MCF 10A (cell line): Measurements from ENCODE around the gene PALLD. TPM values are rescaled to one million over a fixed set of nuclear protein-coding genes. Genes with fewer than 3 reads are reported as not detected.

Experiments used
- BruUV-seq: library from RNA; stranded (reverse); fragments of 400-500 nt; replicated peaks from 2 replicates; lab custom pipeline; 2021; lab: Mats Ljungman, UMichigan
- CTCF ChIA-PET: fragments of 300-600 bp; sonication (Branson Sonifier 250); formaldehyde crosslinking; extraction: SDS; loops from one replicate; lab custom pipeline; 2021; ENCODE audit warnings: antibody characterized with exemption, inconsistent platforms; lab: Yijun Ruan, JAX
- POLR2A ChIA-PET: fragments of 300-600, 350-650 bp; sonication (Branson Sonifier 250); formaldehyde crosslinking; extraction: SDS; loops from one replicate; lab custom pipeline; 2020; ENCODE audit warnings: antibody characterized with exemption, inconsistent platforms; lab: Yijun Ruan, JAX
- DNase-seq: peaks from one replicate; pipeline ENCODE4 v3.0.0-alpha.2; 2018; ENCODE audit not compliant: unreplicated experiment
- H3K27ac Mint-ChIP-seq: one replicate; pipeline ENCODE4 v1.8.0; 2022; ENCODE audit warnings: mild to moderate bottlenecking, low read depth, mixed read lengths; ENCODE audit not compliant: unreplicated experiment
- H3K27me3 Mint-ChIP-seq: one replicate; pipeline ENCODE4 v1.8.0; 2022; ENCODE audit warnings: mixed read lengths; ENCODE audit not compliant: insufficient read depth, unreplicated experiment
- H3K36me3 Mint-ChIP-seq: one replicate; pipeline ENCODE4 v1.8.0; 2022; ENCODE audit warnings: mild to moderate bottlenecking, moderate library complexity, mixed read lengths; ENCODE audit not compliant: insufficient read depth, unreplicated experiment
- H3K4me1 Mint-ChIP-seq: one replicate; pipeline ENCODE4 v1.8.0; 2022; ENCODE audit warnings: mixed read lengths; ENCODE audit not compliant: insufficient read depth, unreplicated experiment
- H3K4me3 Mint-ChIP-seq: one replicate; pipeline ENCODE4 v1.8.0; 2022; ENCODE audit warnings: mild to moderate bottlenecking, moderate library complexity, mixed read lengths; ENCODE audit not compliant: unreplicated experiment
- H3K9me3 Mint-ChIP-seq: one replicate; pipeline ENCODE4 v1.8.0; 2022; ENCODE audit warnings: mixed read lengths; ENCODE audit not compliant: unreplicated experiment
- intact Hi-C: fragments of 100-400 bp; cut with micrococcal nuclease; formaldehyde crosslinking; loops from 2 replicates; pipeline ENCODE4 v1.14.1; 2022
- total RNA-seq: library from RNA; stranded (reverse); gene quantifications from 2 replicates; pipeline ENCODE4 v1.2.3, GENCODE V29; 2022
- TF ChIP-seq, protein P1 (sequence below): fragments of 200-600 bp; IDR thresholded peaks from one replicate; pipeline ENCODE4 v1.8.0; 2022; ENCODE audit warnings: antibody characterized with exemption, mild to moderate bottlenecking; ENCODE audit not compliant: unreplicated experiment

Gene PALLD
- total RNA-seq, 1 experiment from 2014 or later: 191 TPM

DNA sequence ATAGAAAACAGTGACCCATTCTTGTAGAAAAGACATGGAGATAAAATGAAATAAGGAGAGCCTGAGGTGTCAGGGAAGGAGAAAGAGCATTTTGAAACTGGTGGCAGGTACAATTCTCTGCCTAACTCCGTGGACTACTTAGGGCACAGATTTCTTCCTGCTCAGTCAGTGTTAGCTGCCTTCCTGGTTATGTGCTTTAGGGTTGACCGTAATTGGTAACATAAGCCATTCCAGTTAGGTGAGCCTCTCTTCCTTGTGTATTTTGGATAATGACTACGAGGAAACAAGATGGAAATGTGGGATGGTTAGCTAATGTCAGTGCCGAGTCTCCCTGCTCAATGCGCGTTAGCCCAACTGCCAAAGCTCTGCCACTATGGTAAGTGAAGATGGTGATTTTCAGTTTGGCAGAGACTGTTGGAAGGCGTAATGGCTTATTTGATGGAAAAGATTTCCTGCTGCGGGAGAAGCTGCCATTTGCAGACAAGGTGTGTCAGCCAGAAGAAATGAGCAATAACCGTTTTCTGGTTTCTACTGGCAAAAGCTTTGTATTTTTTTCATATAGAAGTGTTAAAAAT, 339.1 kb downstream of the PALLD start:
- intact Hi-C loops: no loop called here
- TF ChIP-seq, protein P1, sequence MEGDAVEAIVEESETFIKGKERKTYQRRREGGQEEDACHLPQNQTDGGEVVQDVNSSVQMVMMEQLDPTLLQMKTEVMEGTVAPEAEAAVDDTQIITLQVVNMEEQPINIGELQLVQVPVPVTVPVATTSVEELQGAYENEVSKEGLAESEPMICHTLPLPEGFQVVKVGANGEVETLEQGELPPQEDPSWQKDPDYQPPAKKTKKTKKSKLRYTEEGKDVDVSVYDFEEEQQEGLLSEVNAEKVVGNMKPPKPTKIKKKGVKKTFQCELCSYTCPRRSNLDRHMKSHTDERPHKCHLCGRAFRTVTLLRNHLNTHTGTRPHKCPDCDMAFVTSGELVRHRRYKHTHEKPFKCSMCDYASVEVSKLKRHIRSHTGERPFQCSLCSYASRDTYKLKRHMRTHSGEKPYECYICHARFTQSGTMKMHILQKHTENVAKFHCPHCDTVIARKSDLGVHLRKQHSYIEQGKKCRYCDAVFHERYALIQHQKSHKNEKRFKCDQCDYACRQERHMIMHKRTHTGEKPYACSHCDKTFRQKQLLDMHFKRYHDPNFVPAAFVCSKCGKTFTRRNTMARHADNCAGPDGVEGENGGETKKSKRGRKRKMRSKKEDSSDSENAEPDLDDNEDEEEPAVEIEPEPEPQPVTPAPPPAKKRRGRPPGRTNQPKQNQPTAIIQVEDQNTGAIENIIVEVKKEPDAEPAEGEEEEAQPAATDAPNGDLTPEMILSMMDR: no peak
- Mint-ChIP-seq H3K4me1 (peaks cover 49% of the 10 kb centered on the region), H3K36me3 (peaks cover 64% of the 10 kb centered on the region), H3K27me3 (no peaks in the 10 kb centered on the region), H3K4me3 (peak overlapping the region; percentile 47), H3K27ac (no peak overlapping the region), H3K9me3 (no peaks in the 10 kb centered on the region)
- CTCF ChIA-PET: interaction anchor here (1.1 to 2.1 kb wide), 7 partner anchors 14 to 250 kb away, joined by 3 to 7 read pairs (median 3); no protein-coding TSS in a partner anchor
- no peak for DNase-seq
- POLR2A ChIA-PET: interaction anchor here (0.6 to 3.5 kb wide), 12 partner anchors 9 to 249 kb away, joined by 3 to 18 read pairs (median 4); no protein-coding TSS in a partner anchor
- BruUV-seq: no TSS peak

DNA sequence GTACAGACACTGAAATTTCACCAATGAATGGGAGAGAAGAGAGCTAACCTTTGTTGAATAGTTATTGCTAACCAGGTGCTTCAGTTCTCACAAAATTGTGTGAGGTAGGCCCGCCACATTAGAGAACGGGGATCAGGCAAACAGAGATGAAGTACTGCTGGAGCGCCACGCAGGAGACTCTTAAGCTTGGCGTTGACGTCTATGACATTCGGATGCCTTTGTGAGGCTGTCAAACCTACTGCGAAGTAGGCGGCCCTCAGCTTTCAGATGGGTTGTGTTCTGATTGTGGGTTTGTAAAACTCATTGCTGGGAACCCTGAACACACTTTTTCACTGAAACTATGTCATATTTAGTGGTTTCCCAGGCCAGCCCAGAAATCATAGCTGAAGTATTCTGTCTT, 339.6 kb downstream of the PALLD start:
- no TSS peak for BruUV-seq
- POLR2A ChIA-PET: interaction anchor here (1.0 to 3.5 kb wide), 7 partner anchors 8 to 181 kb away, joined by 3 to 18 read pairs (median 6); no protein-coding TSS in a partner anchor

DNA sequence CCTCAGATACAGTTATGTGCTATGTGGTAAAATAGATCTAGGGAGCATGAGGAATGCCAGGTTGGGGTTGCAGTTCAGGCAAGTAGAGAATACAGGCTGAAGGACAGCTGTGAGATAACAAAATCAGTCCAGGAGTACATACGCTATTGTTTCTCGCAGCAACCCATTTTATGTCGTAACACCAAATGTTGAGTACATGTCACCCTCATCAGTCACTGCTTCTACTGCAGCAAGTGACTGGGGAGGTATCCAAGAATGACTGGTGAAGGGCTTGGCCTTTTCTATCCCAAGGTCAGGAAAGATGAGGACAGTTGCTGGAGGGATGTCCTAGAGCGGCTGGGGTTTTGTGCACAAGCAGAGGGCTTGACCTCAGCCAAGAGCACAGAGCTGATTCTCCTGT, 341.1 kb downstream of the PALLD start:
- ChIA-PET CTCF (interaction anchor here (1.0 to 5.5 kb wide), 2 partner anchors 22 to 127 kb away, joined by 3 to 34 read pairs; no protein-coding TSS in a partner anchor), POLR2A (interaction anchor here (0.6 to 3.5 kb wide), 6 partner anchors 11 to 251 kb away, joined by 3 to 18 read pairs (median 4); no protein-coding TSS in a partner anchor)
- H3K9me3 Mint-ChIP-seq: no peaks in the 10 kb centered on the region
- H3K36me3 Mint-ChIP-seq: peaks cover 66% of the 10 kb centered on the region
- H3K4me3 Mint-ChIP-seq: no peak overlapping the region
- H3K4me1 Mint-ChIP-seq: peaks cover 56% of the 10 kb centered on the region
- DNase-seq: peak; percentile 36
- TF ChIP-seq, protein P1: no peak
- peak overlapping the region; percentile 76 for H3K27ac Mint-ChIP-seq
- no TSS peak for BruUV-seq
- H3K27me3 Mint-ChIP-seq: no peaks in the 10 kb centered on the region
- intact Hi-C loops: no loop called here

More for the DNA sequence above, 339.6 kb downstream of the PALLD start:
- Mint-ChIP-seq H3K9me3 (no peaks in the 10 kb centered on the region), H3K27ac (no peak overlapping the region), H3K4me3 (no peak overlapping the region), H3K36me3 (peaks cover 64% of the 10 kb centered on the region), H3K4me1 (peaks cover 46% of the 10 kb centered on the region), H3K27me3 (no peaks in the 10 kb centered on the region)
- CTCF ChIA-PET: interaction anchor here (1.0 to 2.1 kb wide), 8 partner anchors 15 to 251 kb away, joined by 3 to 7 read pairs (median 4); no protein-coding TSS in a partner anchor
- DNase-seq: no peak
- intact Hi-C loops: no loop called here
- TF ChIP-seq, protein P1: no peak

DNA sequence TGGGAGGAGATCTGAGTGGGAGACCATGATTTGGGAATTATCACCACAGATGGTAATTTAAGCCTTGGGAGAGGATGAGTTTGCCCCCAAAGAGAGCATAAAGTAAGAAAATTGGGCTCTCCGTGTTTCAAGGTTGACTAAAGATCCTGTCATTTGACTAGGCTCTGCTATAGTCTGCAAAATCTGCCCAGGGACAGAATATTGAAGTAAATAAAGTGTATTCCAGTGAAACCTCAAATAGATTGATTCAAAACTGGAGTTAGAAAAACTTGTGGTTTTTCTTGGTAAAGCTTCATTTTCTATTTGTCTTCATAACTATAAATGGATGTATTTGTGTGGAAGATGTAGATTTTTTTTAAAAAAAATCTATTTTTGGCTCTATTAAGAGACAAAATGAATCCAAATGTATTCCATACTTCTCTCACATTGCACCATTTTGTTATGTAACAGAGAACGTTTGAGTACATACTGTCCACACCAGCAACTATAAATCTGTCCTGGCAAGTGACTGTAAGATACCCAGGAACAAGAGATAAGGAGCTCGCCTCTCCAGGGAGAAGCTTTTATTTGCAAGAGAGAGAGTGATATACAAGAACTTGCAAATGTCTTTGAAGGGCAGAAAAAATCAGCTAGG, 343.0 kb downstream of the PALLD start:
- intact Hi-C loops: no loop called here
- no peak for DNase-seq
- peak overlapping the region; percentile 76 for H3K27ac Mint-ChIP-seq
- TF ChIP-seq, protein P1: no peak
- peaks cover 83% of the 10 kb centered on the region for H3K36me3 Mint-ChIP-seq
- no peak overlapping the region for H3K4me3 Mint-ChIP-seq
- no peaks in the 10 kb centered on the region for H3K9me3 Mint-ChIP-seq
- BruUV-seq: no TSS peak
- CTCF ChIA-PET: interaction anchor here (0.6 to 5.5 kb wide), 7 partner anchors 25 to 326 kb away, joined by 3 to 34 read pairs (median 3); no protein-coding TSS in a partner anchor
- no peaks in the 10 kb centered on the region for H3K27me3 Mint-ChIP-seq
- POLR2A ChIA-PET: interaction anchor here (0.6 to 5.1 kb wide), 11 partner anchors 8 to 250 kb away, joined by 3 to 97 read pairs (median 7); partner anchors contain the start of gene CBR4
- peaks cover 71% of the 10 kb centered on the region for H3K4me1 Mint-ChIP-seq
